ENCODE results near the gene PDE4B. TPM values are rescaled to one million over a fixed set of nuclear protein-coding genes. Genes with fewer than 3 reads are reported as not detected.

Gene PDE4B
- total RNA-seq, 1 experiment from 2014 or later, result not detected

- no peaks in the 10 kb centered on the region for H3K36me3 Mint-ChIP-seq (ENCODE audit: insufficient read depth, unreplicated experiment)
- no peak overlapping the region for H3K27ac Mint-ChIP-seq (ENCODE audit: unreplicated experiment)
- peaks cover 3% of the 10 kb centered on the region for H3K27me3 Mint-ChIP-seq (ENCODE audit: insufficient read depth, unreplicated experiment)
- Histone ChIP-seq H3K9me3 (no peaks in the 10 kb centered on the region), H3K4me3 (ENCODE audit: low read depth, low read length) (no peak overlapping the region), H3K4me1 (no peaks in the 10 kb centered on the region), H3K36me3 (ENCODE audit: control insufficient read depth, insufficient read depth, low read length) (no peaks in the 10 kb centered on the region), H3K27me3 (replicated peaks; ENCODE audit: control insufficient read depth, insufficient read depth, low read length) (no peaks in the 10 kb centered on the region)
- H3K4me1 Mint-ChIP-seq (ENCODE audit: low read depth, unreplicated experiment), result no peaks in the 10 kb centered on the region
- ChIA-PET POLR2A (no interaction called here), CTCF (no interaction called here)
- H3K9me3 Mint-ChIP-seq (ENCODE audit: unreplicated experiment), result no peaks in the 10 kb centered on the region
- no TSS peak for BruUV-seq (replicated peaks)
- TF ChIP-seq, protein P1, sequence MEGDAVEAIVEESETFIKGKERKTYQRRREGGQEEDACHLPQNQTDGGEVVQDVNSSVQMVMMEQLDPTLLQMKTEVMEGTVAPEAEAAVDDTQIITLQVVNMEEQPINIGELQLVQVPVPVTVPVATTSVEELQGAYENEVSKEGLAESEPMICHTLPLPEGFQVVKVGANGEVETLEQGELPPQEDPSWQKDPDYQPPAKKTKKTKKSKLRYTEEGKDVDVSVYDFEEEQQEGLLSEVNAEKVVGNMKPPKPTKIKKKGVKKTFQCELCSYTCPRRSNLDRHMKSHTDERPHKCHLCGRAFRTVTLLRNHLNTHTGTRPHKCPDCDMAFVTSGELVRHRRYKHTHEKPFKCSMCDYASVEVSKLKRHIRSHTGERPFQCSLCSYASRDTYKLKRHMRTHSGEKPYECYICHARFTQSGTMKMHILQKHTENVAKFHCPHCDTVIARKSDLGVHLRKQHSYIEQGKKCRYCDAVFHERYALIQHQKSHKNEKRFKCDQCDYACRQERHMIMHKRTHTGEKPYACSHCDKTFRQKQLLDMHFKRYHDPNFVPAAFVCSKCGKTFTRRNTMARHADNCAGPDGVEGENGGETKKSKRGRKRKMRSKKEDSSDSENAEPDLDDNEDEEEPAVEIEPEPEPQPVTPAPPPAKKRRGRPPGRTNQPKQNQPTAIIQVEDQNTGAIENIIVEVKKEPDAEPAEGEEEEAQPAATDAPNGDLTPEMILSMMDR (IDR thresholded peaks at IDR 0.05; ENCODE audit: insufficient read depth in 1 of 2, low read depth in 1 of 2, low read length in 1 of 2, severe bottlenecking in 1 of 2, unreplicated experiment in 1 of 2), result no peak
- intact Hi-C loops (cut with micrococcal nuclease; ENCODE audit: unreplicated experiment), result no loop called here
- no peak for DNase-seq
- no peak overlapping the region for H3K4me3 Mint-ChIP-seq (ENCODE audit: unreplicated experiment)
Measured at GRCh38 chr1:66335125-66335524, 542.4 kb downstream of the PDE4B start.

DNA sequence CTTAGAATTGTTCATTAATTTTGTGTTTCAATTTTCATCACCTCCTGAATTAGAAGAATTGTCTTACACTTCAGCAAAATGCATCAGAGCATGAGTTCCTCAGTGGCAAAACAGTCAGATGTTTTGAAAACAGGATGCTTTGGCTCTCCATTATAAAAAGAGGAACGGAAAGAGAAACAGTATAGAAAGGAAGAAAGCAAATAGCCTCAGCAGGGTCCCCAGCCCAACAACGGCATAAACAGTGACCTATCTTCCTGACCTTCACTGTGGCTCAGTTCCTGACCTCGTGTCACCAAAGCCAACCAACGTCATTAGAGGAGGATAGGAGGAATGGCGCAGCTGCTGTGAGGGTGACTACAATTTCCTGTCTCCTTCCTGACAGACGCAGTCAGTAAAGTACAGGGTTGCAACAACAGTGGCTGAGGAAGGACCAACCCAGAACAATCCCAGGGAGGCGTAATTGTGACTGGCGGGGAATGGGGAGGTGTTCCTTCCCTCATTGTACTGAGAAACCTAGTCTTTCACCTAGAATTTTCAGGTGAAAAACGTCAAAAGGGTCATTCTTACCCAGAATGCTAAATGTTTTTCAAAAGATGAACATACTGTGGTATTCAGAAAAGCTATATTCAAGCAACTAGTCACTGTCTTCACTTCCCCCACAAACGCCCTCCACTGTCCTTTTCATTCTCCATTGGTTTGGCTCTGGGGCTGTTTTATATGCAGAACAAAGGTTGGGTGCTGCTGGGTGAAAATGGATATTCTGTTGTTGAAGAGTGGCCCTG, 543.4 kb downstream of the PDE4B start:
- BruUV-seq (replicated peaks), result no TSS peak
- no peak overlapping the region for H3K4me3 ChIP-seq (ENCODE audit: low read depth, low read length)
- H3K27me3 ChIP-seq (replicated peaks; ENCODE audit: control insufficient read depth, insufficient read depth, low read length), result no peaks in the 10 kb centered on the region
- Mint-ChIP-seq H3K27ac (ENCODE audit: unreplicated experiment) (no peak overlapping the region), H3K4me1 (ENCODE audit: low read depth, unreplicated experiment) (no peaks in the 10 kb centered on the region), H3K9me3 (ENCODE audit: unreplicated experiment) (no peaks in the 10 kb centered on the region), H3K27me3 (ENCODE audit: insufficient read depth, unreplicated experiment) (no peaks in the 10 kb centered on the region), H3K36me3 (ENCODE audit: insufficient read depth, unreplicated experiment) (no peaks in the 10 kb centered on the region), H3K4me3 (ENCODE audit: unreplicated experiment) (no peak overlapping the region)
- POLR2A ChIA-PET, result no interaction called here
- no peaks in the 10 kb centered on the region for H3K36me3 ChIP-seq (ENCODE audit: control insufficient read depth, insufficient read depth, low read length)
- no peaks in the 10 kb centered on the region for H3K9me3 ChIP-seq
- CTCF ChIA-PET, result no interaction called here
- intact Hi-C loops (cut with micrococcal nuclease; ENCODE audit: unreplicated experiment), result no loop called here
- DNase-seq, result no peak
- TF ChIP-seq, protein P1 (IDR thresholded peaks at IDR 0.05; ENCODE audit: insufficient read depth in 1 of 2, low read depth in 1 of 2, low read length in 1 of 2, severe bottlenecking in 1 of 2, unreplicated experiment in 1 of 2), result no peak
- no peaks in the 10 kb centered on the region for H3K4me1 ChIP-seq

DNA sequence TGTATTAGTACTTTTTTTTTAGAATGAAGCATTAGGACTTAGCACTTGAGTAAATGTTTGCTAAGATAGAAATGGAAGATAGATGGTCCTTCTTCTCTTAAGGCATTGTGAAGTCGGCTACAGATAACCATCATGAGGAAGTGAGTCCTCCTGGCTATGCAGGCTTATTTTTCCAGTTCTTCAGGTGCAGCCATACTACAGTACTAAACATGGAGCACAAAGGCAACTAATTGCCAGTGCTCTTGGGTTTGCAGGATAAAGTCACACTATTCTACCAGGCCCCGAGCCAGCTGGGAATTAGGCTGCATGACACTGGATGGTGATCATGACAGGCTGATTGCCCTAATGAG, 543.9 kb downstream of the PDE4B start:
- Histone ChIP-seq H3K9me3 (no peaks in the 10 kb centered on the region), H3K27me3 (replicated peaks; ENCODE audit: control insufficient read depth, insufficient read depth, low read length) (no peaks in the 10 kb centered on the region), H3K4me1 (no peaks in the 10 kb centered on the region), H3K36me3 (ENCODE audit: control insufficient read depth, insufficient read depth, low read length) (no peaks in the 10 kb centered on the region), H3K4me3 (ENCODE audit: low read depth, low read length) (no peak overlapping the region)
- no peaks in the 10 kb centered on the region for H3K27me3 Mint-ChIP-seq (ENCODE audit: insufficient read depth, unreplicated experiment)
- no peaks in the 10 kb centered on the region for H3K36me3 Mint-ChIP-seq (ENCODE audit: insufficient read depth, unreplicated experiment)
- no peaks in the 10 kb centered on the region for H3K4me1 Mint-ChIP-seq (ENCODE audit: low read depth, unreplicated experiment)
- no peaks in the 10 kb centered on the region for H3K9me3 Mint-ChIP-seq (ENCODE audit: unreplicated experiment)
- TF ChIP-seq, protein P1 (IDR thresholded peaks at IDR 0.05; ENCODE audit: insufficient read depth in 1 of 2, low read depth in 1 of 2, low read length in 1 of 2, severe bottlenecking in 1 of 2, unreplicated experiment in 1 of 2), result no peak
- DNase-seq, result no peak
- no peak overlapping the region for H3K4me3 Mint-ChIP-seq (ENCODE audit: unreplicated experiment)
- ChIA-PET POLR2A (no interaction called here), CTCF (no interaction called here)
- BruUV-seq (replicated peaks), result no TSS peak
- H3K27ac Mint-ChIP-seq (ENCODE audit: unreplicated experiment), result no peak overlapping the region
- intact Hi-C loops (cut with micrococcal nuclease; ENCODE audit: unreplicated experiment), result no loop called here
